Measurements from ENCODE around the gene DDA1.
"Not testable (repeated sequence)": the region's sequence is repeated elsewhere in the genome, so short reads cannot be mapped to it uniquely, and the experiment has no call there.

DDA1 gene

GRCh38 chr19:17294051-17294891 lies 15.1 kb upstream of the DDA1 start:
- H3K9me2 ChIP-seq (replicated peaks; ENCODE audit: insufficient read depth, low read length) = no peaks in the 10 kb centered on the region
- H3K27ac ChIP-seq (ENCODE audit: low read depth, low read length) = no peak overlapping the region
- H3K27me3 ChIP-seq (ENCODE audit: low read length) = no peaks in the 10 kb centered on the region
- no peaks in the 10 kb centered on the region for H4K20me1 ChIP-seq (ENCODE audit: low read depth, low read length)
- no peak for TF ChIP-seq EZH2phosphoT487 (conservative IDR thresholded peaks at IDR 0.05; ENCODE audit: low read length)
- TF ChIP-seq CTCF (IDR thresholded peaks at IDR 0.05; ENCODE audit: insufficient read depth, low read length, poor library complexity, severe bottlenecking) = no peak
- H3F3A ChIP-seq (ENCODE audit: insufficient read depth) = peaks cover 4% of the 10 kb centered on the region; the same call in 1 of the 2 replicates
- no peak overlapping the region for H3K4me2 ChIP-seq (ENCODE audit: low read depth, low read length, poor library complexity, severe bottlenecking)
- no peak overlapping the region for H3K9ac ChIP-seq (ENCODE audit: low read length)
- H2AFZ ChIP-seq (ENCODE audit: low read depth, low read length, severe bottlenecking) = no peak overlapping the region
- no peaks in the 10 kb centered on the region for H3K9me3 ChIP-seq (ENCODE audit: insufficient read depth, low read length)
- H3K79me2 ChIP-seq (ENCODE audit: insufficient read depth, low read length) = peaks cover 4% of the 10 kb centered on the region
- no peak overlapping the region for H3K4me3 ChIP-seq (ENCODE audit: insufficient read depth, low read length, poor library complexity, severe bottlenecking)
- peaks cover 4% of the 10 kb centered on the region; the same call in 1 of the 2 replicates for H3K36me3 ChIP-seq (ENCODE audit: low read length)

- not testable (repeated sequence) for H4K20me1 ChIP-seq (ENCODE audit: low read depth, low read length); H3K9me3 ChIP-seq (ENCODE audit: insufficient read depth, low read length); H3K36me3 ChIP-seq (ENCODE audit: low read length); H3K9me2 ChIP-seq (replicated peaks; ENCODE audit: insufficient read depth, low read length); H2AFZ ChIP-seq (ENCODE audit: low read depth, low read length, severe bottlenecking); H3K4me2 ChIP-seq (ENCODE audit: low read depth, low read length, poor library complexity, severe bottlenecking); H3K79me2 ChIP-seq (ENCODE audit: insufficient read depth, low read length); H3K27ac ChIP-seq (ENCODE audit: low read depth, low read length); H3K9ac ChIP-seq (ENCODE audit: low read length); H3F3A ChIP-seq (ENCODE audit: insufficient read depth); H3K27me3 ChIP-seq (ENCODE audit: low read length); H3K4me3 ChIP-seq (ENCODE audit: insufficient read depth, low read length, poor library complexity, severe bottlenecking)
These were observed 13.8 kb upstream of the DDA1 start for GRCh38 chr19:17295551-17295950.

- Histone ChIP-seq H3K36me3 (ENCODE audit: low read length) (peaks cover 4% of the 10 kb centered on the region; the same call in 1 of the 2 replicates), H3K4me3 (ENCODE audit: insufficient read depth, low read length, poor library complexity, severe bottlenecking) (no peak overlapping the region), H4K20me1 (ENCODE audit: low read depth, low read length) (no peaks in the 10 kb centered on the region), H3K9me2 (replicated peaks; ENCODE audit: insufficient read depth, low read length) (no peaks in the 10 kb centered on the region), H3F3A (ENCODE audit: insufficient read depth) (no peaks in the 10 kb centered on the region; the same call in 1 of the 2 replicates), H3K9ac (ENCODE audit: low read length) (no peak overlapping the region), H2AFZ (ENCODE audit: low read depth, low read length, severe bottlenecking) (no peak overlapping the region), H3K79me2 (ENCODE audit: insufficient read depth, low read length) (peaks cover 4% of the 10 kb centered on the region), H3K9me3 (ENCODE audit: insufficient read depth, low read length) (no peaks in the 10 kb centered on the region), H3K4me2 (ENCODE audit: low read depth, low read length, poor library complexity, severe bottlenecking) (no peak overlapping the region), H3K27ac (ENCODE audit: low read depth, low read length) (no peak overlapping the region), H3K27me3 (ENCODE audit: low read length) (no peaks in the 10 kb centered on the region)
- no peak for TF ChIP-seq EZH2phosphoT487 (conservative IDR thresholded peaks at IDR 0.05; ENCODE audit: low read length)
- TF ChIP-seq CTCF (IDR thresholded peaks at IDR 0.05; ENCODE audit: insufficient read depth, low read length, poor library complexity, severe bottlenecking) = no peak
These were observed 13.1 kb upstream of the DDA1 start for GRCh38 chr19:17296273-17296672.

- TF ChIP-seq CTCF (IDR thresholded peaks at IDR 0.05; ENCODE audit: insufficient read depth, low read length, poor library complexity, severe bottlenecking) (no peak), EZH2phosphoT487 (conservative IDR thresholded peaks at IDR 0.05; ENCODE audit: low read length) (no peak)
- H3K9me3 ChIP-seq (ENCODE audit: insufficient read depth, low read length) = no peaks in the 10 kb centered on the region
- H3K36me3 ChIP-seq (ENCODE audit: low read length) = peaks cover 4% of the 10 kb centered on the region; the same call in 1 of the 2 replicates
- H3K4me3 ChIP-seq (ENCODE audit: insufficient read depth, low read length, poor library complexity, severe bottlenecking) = no peak overlapping the region
- no peak overlapping the region for H3K4me2 ChIP-seq (ENCODE audit: low read depth, low read length, poor library complexity, severe bottlenecking)
- H4K20me1 ChIP-seq (ENCODE audit: low read depth, low read length) = no peaks in the 10 kb centered on the region
- no peak overlapping the region for H3K9ac ChIP-seq (ENCODE audit: low read length)
- no peaks in the 10 kb centered on the region for H3K27me3 ChIP-seq (ENCODE audit: low read length)
- H3K27ac ChIP-seq (ENCODE audit: low read depth, low read length) = no peak overlapping the region
- no peak overlapping the region for H2AFZ ChIP-seq (ENCODE audit: low read depth, low read length, severe bottlenecking)
- H3K9me2 ChIP-seq (replicated peaks; ENCODE audit: insufficient read depth, low read length) = no peaks in the 10 kb centered on the region
- H3K79me2 ChIP-seq (ENCODE audit: insufficient read depth, low read length) = peaks cover 4% of the 10 kb centered on the region
- peaks cover 1% of the 10 kb centered on the region; the same call in 1 of the 2 replicates for H3F3A ChIP-seq (ENCODE audit: insufficient read depth)
These were observed 12.4 kb upstream of the DDA1 start for GRCh38 chr19:17296976-17297375.
